Fibroblast of lung (primary cell): Measurements from ENCODE around the gene PSME3.

ENCODE experiments used
- CTCF ChIP-seq, 2 donors: IDR thresholded peaks in 1 of 2; conservative IDR thresholded peaks in 1 of 2; 1 replicate in 1 of 2; 2 replicates in 1 of 2; pipeline ENCODE4 v1.5.1; 2011 to 2012; ENCODE audit warnings: low read length in 2 of 2, control low read depth in 1 of 2, inconsistent platforms in 1 of 2, low read depth in 1 of 2, mild to moderate bottlenecking in 1 of 2
- EZH2 ChIP-seq: IDR thresholded peaks from 2 replicates; pipeline ENCODE4 v1.5.1; 2012; ENCODE audit warnings: low read length, control low read depth, mild to moderate bottlenecking; ENCODE audit errors: missing control alignments

- TF ChIP-seq CTCF (conservative IDR thresholded peaks at IDR 0.05 in 1 of 2, IDR thresholded peaks at IDR 0.05 in 1 of 2; ENCODE audit: low read depth in 1 of 2, low read length in 2 of 2) (no peak), EZH2 (no peak)
Measured at GRCh38 chr17:42878924-42879595, 45.9 kb downstream of the PSME3 start.
